HCT116 (cell line): Measurements from ENCODE around the gene CD99. TPM values are rescaled to one million over a fixed set of nuclear protein-coding genes. Genes with fewer than 3 reads are reported as not detected.

Source experiments
- ATAC-seq: fragments of 200-7000 bp; cut with Tn5 transposase; 2 replicates; pipeline ENCODE4 v1.9.1; 2020; ENCODE audit warnings: mild to moderate bottlenecking, moderate library complexity
- BruUV-seq: library from RNA; stranded (reverse); fragments of 400-500 nt; replicated peaks from 2 replicates; lab custom pipeline; 2021; lab: Mats Ljungman, UMichigan
- CTCF ChIA-PET: fragments of 300-600 bp; sonication (Branson Sonifier 250); formaldehyde crosslinking; loops from one replicate; lab custom pipeline; 2021; ENCODE audit warnings: antibody characterized with exemption; lab: Charles Lee
- POLR2A ChIA-PET: fragments of 300-600, 350-600 bp; sonication (Branson Sonifier 250); formaldehyde crosslinking; loops from one replicate; lab custom pipeline; 2021; ENCODE audit warnings: antibody characterized with exemption; lab: Charles Lee
- RAD21 ChIA-PET, 2 experiments: fragments of 300-600 bp; sonication (Branson Sonifier 250); formaldehyde crosslinking; loops; one replicate each; lab custom pipeline; 2023; ENCODE audit warnings: low total read pairs in 2 of 2; ENCODE audit not compliant: uncharacterized antibody in 2 of 2, unreplicated experiment in 2 of 2, low non-redundant PET in 1 of 2; lab: Charles Lee
- DNase-seq: peaks from one replicate; pipeline ENCODE4 v3.0.0-alpha.2; 2010; ENCODE audit warnings: low read depth, low spot score
- H2AFZ ChIP-seq: fragments of 200-600 bp; shearing (Covaris generic), sonication (generic); 2 replicates; pipeline ENCODE4 v1.6.1; 2017; ENCODE audit warnings: low read depth, mixed run types, mixed read lengths, antibody characterized with exemption, low read length; ENCODE audit not compliant: poor library complexity, severe bottlenecking
- H3K27ac ChIP-seq: 2 replicates; pipeline ENCODE4 v1.5.1; 2012; ENCODE audit warnings: low read depth, low read length
- H3K27me3 ChIP-seq: fragments of 200-600 bp; sonication (generic); 2 replicates; pipeline ENCODE4 v1.6.1; 2016; ENCODE audit warnings: mixed run types, low read length, mixed read lengths; ENCODE audit not compliant: insufficient read depth
- H3K36me3 ChIP-seq, 2 experiments: fragments of 200-500 bp in 1 of 2; fragments of 200-600 bp in 1 of 2; sonication (Bioruptor generic) in 1 of 2; sonication (generic) in 1 of 2; 2 replicates each; pipeline versions ENCODE4 v1.5.1 to v1.6.1; 2014 to 2016; ENCODE audit warnings: low read length in 2 of 2, inconsistent platforms in 1 of 2, mixed read lengths in 1 of 2, mixed run types in 1 of 2; ENCODE audit not compliant: insufficient read depth in 2 of 2, control insufficient read depth in 1 of 2
- H3K4me1 ChIP-seq, 2 experiments: fragments of 200-600 bp in 1 of 2; sonication (generic) in 1 of 2; 2 replicates each; pipeline versions ENCODE4 v1.5.1 to v1.6.1; 2012 to 2017; ENCODE audit warnings: low read length in 2 of 2, inconsistent platforms in 1 of 2, mild to moderate bottlenecking in 1 of 2, mixed read lengths in 1 of 2, mixed run types in 1 of 2, moderate library complexity in 1 of 2; ENCODE audit not compliant: insufficient read depth in 2 of 2, control insufficient read depth in 1 of 2
- H3K4me2 ChIP-seq: fragments of 200-600 bp; sonication (generic); 2 replicates; pipeline ENCODE4 v1.6.1; 2017; ENCODE audit warnings: mixed run types, low read length, mixed read lengths
- H3K4me3 ChIP-seq, 2 experiments: fragments of 200-600 bp in 1 of 2; sonication (generic) in 1 of 2; replicated peaks in 1 of 2; 2 replicates each; pipeline ENCODE4 v1.5.1; 2011 to 2016; ENCODE audit warnings: low read length in 2 of 2, control low read depth in 1 of 2, low read depth in 1 of 2, mild to moderate bottlenecking in 1 of 2, mixed read lengths in 1 of 2, mixed run types in 1 of 2
- H3K79me2 ChIP-seq: fragments of 200-600 bp; sonication (generic); 2 replicates; pipeline ENCODE4 v1.6.1; 2017; ENCODE audit warnings: mild to moderate bottlenecking, mixed run types, low read length, moderate library complexity, mixed read lengths; ENCODE audit not compliant: insufficient read depth
- H3K9ac ChIP-seq: fragments of 200-600 bp; sonication (generic); 2 replicates; pipeline ENCODE4 v1.6.1; 2016; ENCODE audit warnings: low read length, mixed read lengths
- H3K9me2 ChIP-seq: fragments of 200-600 bp; sonication (generic), shearing (Covaris generic); 2 replicates; pipeline ENCODE4 v1.6.1; 2017; ENCODE audit warnings: mixed run types, mild to moderate bottlenecking, moderate library complexity; ENCODE audit not compliant: insufficient read depth
- H3K9me3 ChIP-seq, 2 experiments: fragments of 200-500 bp in 1 of 2; fragments of 200-600 bp in 1 of 2; sonication (Bioruptor generic) in 1 of 2; sonication (generic) in 1 of 2; 2 replicates each; pipeline ENCODE4 v1.6.1; 2014 to 2017; ENCODE audit warnings: low read length in 2 of 2, mixed read lengths in 2 of 2, inconsistent platforms in 1 of 2, low read depth in 1 of 2, mild to moderate bottlenecking in 1 of 2, mixed run types in 1 of 2, moderate library complexity in 1 of 2; ENCODE audit not compliant: control insufficient read depth in 1 of 2, insufficient read depth in 1 of 2
- H4K20me1 ChIP-seq: fragments of 200-600 bp; sonication (generic), shearing (Covaris generic); 2 replicates; pipeline ENCODE4 v1.6.1; 2017; ENCODE audit warnings: mixed run types, mild to moderate bottlenecking, moderate library complexity; ENCODE audit not compliant: insufficient read depth
- ATF3 ChIP-seq: IDR thresholded peaks from 2 replicates; pipeline ENCODE4 v1.6.1; 2012
- CBX3 ChIP-seq: IDR thresholded peaks from 2 replicates; pipeline ENCODE4 v1.6.1; 2012; ENCODE audit warnings: low read depth
- CEBPB ChIP-seq: IDR thresholded peaks from 2 replicates; pipeline ENCODE4 v1.6.1; 2012; ENCODE audit warnings: low read depth
- CTCF ChIP-seq, 3 experiments: fragments of 200-600 bp in 1 of 3; sonication (generic) in 1 of 3; IDR thresholded peaks in 2 of 3; conservative IDR thresholded peaks in 1 of 3; 2 replicates each; pipeline ENCODE4 v1.5.1; 2012 to 2017; ENCODE audit warnings: low read depth in 2 of 3, low read length in 2 of 3, antibody characterized with exemption in 1 of 3, borderline replicate concordance in 1 of 3, control low read depth in 1 of 3, mild to moderate bottlenecking in 1 of 3, mixed read lengths in 1 of 3, mixed run types in 1 of 3, moderate library complexity in 1 of 3; ENCODE audit not compliant: insufficient read depth in 1 of 3
- ELF1 ChIP-seq: IDR thresholded peaks from 2 replicates; pipeline ENCODE4 v1.6.1; 2012; ENCODE audit warnings: low read depth, borderline replicate concordance
- EZH2 ChIP-seq: fragments of 200-600 bp; sonication (generic); IDR thresholded peaks from 2 replicates; pipeline ENCODE4 v1.6.1; 2017; ENCODE audit warnings: antibody characterized with exemption, mixed run types
- FOSL1 ChIP-seq: IDR thresholded peaks from 2 replicates; pipeline ENCODE4 v1.6.1; 2012; ENCODE audit warnings: low read depth
- JUND ChIP-seq: IDR thresholded peaks from 2 replicates; pipeline ENCODE4 v1.6.1; 2012
- MAX ChIP-seq: IDR thresholded peaks from 2 replicates; pipeline ENCODE4 v1.6.1; 2012
- POLR2A ChIP-seq: IDR thresholded peaks from 2 replicates; pipeline ENCODE4 v1.7.0; 2011; ENCODE audit warnings: borderline replicate concordance; ENCODE audit not compliant: insufficient read depth, insufficient read length; ENCODE audit errors: extremely low read depth
- RAD21 ChIP-seq: IDR thresholded peaks from 2 replicates; pipeline ENCODE4 v1.6.1; 2012; ENCODE audit warnings: low read depth, mild to moderate bottlenecking
- REST ChIP-seq: IDR thresholded peaks from 2 replicates; pipeline ENCODE4 v1.6.1; 2012; ENCODE audit warnings: low read depth
- SRF ChIP-seq: IDR thresholded peaks from 2 replicates; pipeline ENCODE4 v1.6.1; 2012; ENCODE audit warnings: low read depth
- TCF7L2 ChIP-seq: IDR thresholded peaks from 2 replicates; pipeline ENCODE4 v1.7.0; 2011; ENCODE audit warnings: borderline replicate concordance, inconsistent platforms; ENCODE audit not compliant: insufficient read depth, insufficient read length; ENCODE audit errors: extremely low read depth
- YY1 ChIP-seq: IDR thresholded peaks from 2 replicates; pipeline ENCODE4 v1.6.1; 2011; ENCODE audit warnings: low read length, low read depth, moderate library complexity, mild to moderate bottlenecking; ENCODE audit not compliant: insufficient replicate concordance; ENCODE audit errors: extremely low read depth
- ZFX ChIP-seq: fragments of 450-650 bp; IDR thresholded peaks from 2 replicates; pipeline ENCODE4 v1.6.1; 2017
- ZNF274 ChIP-seq: fragments of 200-500 bp; sonication (Bioruptor generic); IDR thresholded peaks from 2 replicates; pipeline ENCODE4 v1.6.1; 2014; ENCODE audit warnings: mild to moderate bottlenecking, low read depth, low read length, inconsistent platforms
- intact Hi-C: fragments of 100-400 bp; cut with micrococcal nuclease; formaldehyde crosslinking; loops from 2 replicates; pipeline ENCODE4 v1.10.0; 2022
- total RNA-seq: library from RNA; stranded (reverse); gene quantifications from one replicate; pipeline ENCODE4 v1.2.1, GENCODE V29; 2021; ENCODE audit not compliant: unreplicated experiment

Gene CD99
- total RNA-seq, 1 experiment from 2014 or later = 59.6 TPM

GRCh38 chrX:2699959-2700358 lies 8.9 kb downstream of the CD99 start:
- no peak overlapping the region for H3K4me3 ChIP-seq
- ChIA-PET CTCF (no interaction called here), RAD21 (no interaction called here), POLR2A (no interaction called here)
- no peak overlapping the region for H2AFZ ChIP-seq
- TF ChIP-seq ZFX (no peak), ZNF274 (no peak), RAD21 (no peak), ELF1 (no peak), CTCF (IDR thresholded peaks at IDR 0.05 in 2 of 3, conservative IDR thresholded peaks at IDR 0.05 in 1 of 3; ENCODE audit: borderline replicate concordance in 1 of 3, insufficient read depth in 1 of 3, low read depth in 2 of 3, low read length in 2 of 3) (no peak), REST (no peak), MAX (no peak), POLR2A (no peak), ATF3 (no peak), CEBPB (no peak), FOSL1 (no peak), TCF7L2 (no peak), CBX3 (no peak), SRF (no peak), YY1 (no peak), EZH2 (no peak), JUND (no peak)
- H3K9me3 ChIP-seq = no peaks in the 10 kb centered on the region
- no peaks in the 10 kb centered on the region for H3K27me3 ChIP-seq
- no peaks in the 10 kb centered on the region for H4K20me1 ChIP-seq
- H3K9me2 ChIP-seq = no peaks in the 10 kb centered on the region
- no peak overlapping the region for H3K4me2 ChIP-seq
- H3K4me1 ChIP-seq = peaks cover 0 to 30% of the 10 kb centered on the region in 2 experiments; a peak in 2 of 4 replicates
- no peak for ATAC-seq
- BruUV-seq = no TSS peak
- H3K36me3 ChIP-seq = no peaks in the 10 kb centered on the region
- H3K27ac ChIP-seq = no peak overlapping the region
- DNase-seq = no peak
- H3K9ac ChIP-seq = no peak overlapping the region
- intact Hi-C loops = no loop called here
- peaks cover 30% of the 10 kb centered on the region for H3K79me2 ChIP-seq
